Astrocyte of the cerebellum (primary cell): ENCODE data around the gene CNGB1.
A peak's percentile ranks its signal among the peaks of the same experiment; 100 is the strongest.

Experiments
- DNase-seq: peaks from one replicate; pipeline ENCODE4 v3.0.0-alpha.2; 2011; ENCODE audit warnings: low read depth
- H3K4me3 ChIP-seq: 2 replicates; pipeline ENCODE4 v1.5.1; 2011; ENCODE audit warnings: mild to moderate bottlenecking, low read depth, low read length, moderate library complexity
- CTCF ChIP-seq: IDR thresholded peaks from 2 replicates; pipeline ENCODE4 v1.5.1; 2012; ENCODE audit warnings: low read length, low read depth, moderate library complexity, mild to moderate bottlenecking; ENCODE audit errors: missing control alignments
- in situ Hi-C: cut with HindIII; loops from 2 replicates; pipeline ENCODE4 v1.10.0; 2017; ENCODE audit warnings: low sequenced_read_pairs

CNGB1 gene

GRCh38 chr16:57997528-57998265 lies 26.8 kb upstream of the CNGB1 start:
- in situ Hi-C loops, result loop anchor here (25.0 kb wide), 1 partner anchor 210 kb away; no protein-coding TSS in a partner anchor
- no peak for DNase-seq
- no peak for TF ChIP-seq CTCF
- no peak overlapping the region for H3K4me3 ChIP-seq

GRCh38 chr16:57997176-57997527 lies 26.2 kb upstream of the CNGB1 start:
- no peak overlapping the region for H3K4me3 ChIP-seq
- in situ Hi-C loops, result loop anchor here (25.0 kb wide), 1 partner anchor 210 kb away; no protein-coding TSS in a partner anchor
- no peak for TF ChIP-seq CTCF
- DNase-seq, result no peak

GRCh38 chr16:57996406-57997175 lies 25.7 kb upstream of the CNGB1 start:
- in situ Hi-C loops, result loop anchor here (25.0 kb wide), 1 partner anchor 209 kb away; no protein-coding TSS in a partner anchor

DNA sequence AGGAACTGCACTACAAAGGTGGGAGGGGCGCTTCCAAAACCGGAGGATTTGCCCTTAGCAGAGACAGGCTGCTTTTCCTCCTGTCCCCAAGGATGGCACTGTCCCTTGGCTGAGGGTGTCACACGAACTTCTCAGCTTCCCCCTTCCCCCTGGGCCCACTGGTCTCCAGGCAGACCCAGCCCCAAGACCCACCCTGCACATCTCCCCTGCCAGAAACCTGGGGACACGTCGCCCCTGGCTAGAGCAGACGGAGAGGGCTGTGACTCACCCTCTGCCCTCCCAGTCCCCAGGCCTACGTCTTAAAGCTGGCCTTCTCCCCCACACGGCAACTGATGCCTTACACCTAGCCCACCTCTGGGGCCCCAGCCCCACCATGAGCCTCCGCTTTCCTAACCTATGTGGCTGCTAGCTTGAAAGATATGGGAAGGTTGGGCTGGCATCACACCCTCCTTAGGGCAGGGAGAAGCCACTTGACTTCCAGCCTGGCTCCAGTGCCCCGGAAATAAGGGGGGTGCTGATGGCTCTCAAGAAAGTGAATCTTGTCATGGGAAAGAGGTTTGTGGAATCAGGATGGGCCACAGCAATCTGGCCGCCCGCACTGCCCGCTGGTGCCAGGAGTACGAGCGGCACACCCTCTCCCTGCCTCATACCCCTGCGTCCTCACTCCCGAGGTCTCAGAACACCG lies 24.9 kb upstream of the CNGB1 start:
- no peak overlapping the region for H3K4me3 ChIP-seq
- no peak for DNase-seq
- in situ Hi-C loops, result loop anchor here (25.0 kb wide), 1 partner anchor 209 kb away; no protein-coding TSS in a partner anchor
- no peak for TF ChIP-seq CTCF

More at GRCh38 chr16:57996406-57997175, 25.7 kb upstream of the CNGB1 start:
- no peak for DNase-seq
- TF ChIP-seq CTCF, result no peak
- no peak overlapping the region for H3K4me3 ChIP-seq

DNA sequence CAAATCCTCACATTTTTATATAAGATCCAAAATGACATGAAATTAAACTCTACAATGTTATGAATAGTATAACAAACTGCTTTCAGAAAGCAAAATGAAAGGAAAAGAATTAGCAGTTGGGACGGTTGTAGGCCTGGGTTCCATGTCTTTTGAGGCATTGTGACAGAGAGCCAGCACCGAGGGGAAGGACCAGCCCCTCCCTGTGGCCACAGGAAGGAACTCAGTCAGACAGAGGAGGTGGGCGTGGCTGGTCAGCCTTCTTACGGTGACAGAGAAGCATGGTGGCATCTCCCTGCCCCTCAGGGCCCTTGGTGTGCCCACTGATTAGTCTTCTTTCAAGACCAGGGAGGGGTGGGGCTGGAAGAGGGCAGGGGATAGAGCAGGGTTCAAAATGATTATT lies 23.9 kb upstream of the CNGB1 start:
- peak; percentile 50 for TF ChIP-seq CTCF
- H3K4me3 ChIP-seq, result no peak overlapping the region
- DNase-seq, result no peak
- in situ Hi-C loops, result loop anchor here (25.0 kb wide), 1 partner anchor 207 kb away; no protein-coding TSS in a partner anchor

DNA sequence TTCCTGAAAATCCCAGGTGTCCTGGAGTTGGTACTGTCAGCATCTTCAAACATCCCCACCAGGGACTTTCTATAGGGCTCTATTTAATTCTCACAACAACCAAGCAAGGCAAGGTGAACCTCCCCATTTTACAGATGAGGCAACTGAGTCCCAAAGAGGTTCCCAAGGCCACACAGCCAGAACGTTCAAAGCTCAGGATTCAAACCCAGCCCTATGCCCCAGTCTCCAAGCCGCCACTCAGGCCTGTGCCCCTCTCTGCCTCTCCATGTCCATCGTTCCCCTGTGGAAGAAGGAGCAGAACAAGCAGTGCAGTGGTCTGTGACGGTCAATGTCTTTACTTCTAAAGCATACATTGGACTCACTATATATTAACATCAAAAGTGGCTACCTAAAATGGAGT lies 23.4 kb upstream of the CNGB1 start:
- no peak for TF ChIP-seq CTCF
- in situ Hi-C loops, result loop anchor here (25.0 kb wide), 1 partner anchor 207 kb away; no protein-coding TSS in a partner anchor
- DNase-seq, result no peak
- no peak overlapping the region for H3K4me3 ChIP-seq
